Stimulated activated CD4-positive, alpha-beta T cell treated with anti-CD3 and anti-CD28 coated beads, Interleukin-12 subunit alpha, Interleukin-12 subunit beta, amount 100 ng/mL, for 48 hours (primary cell): ENCODE data around the gene NCR3LG1.
"Not testable (repeated sequence)": the region's sequence is repeated elsewhere in the genome, so short reads cannot be mapped to it uniquely, and the experiment has no call there.

ENCODE experiments used
- DNase-seq, 3 donors: peaks; one replicate each; pipeline ENCODE4 v3.0.0-alpha.2; 2020; ENCODE audit warnings: low read depth in 2 of 3, low spot score in 1 of 3

The NCR3LG1 gene

DNA sequence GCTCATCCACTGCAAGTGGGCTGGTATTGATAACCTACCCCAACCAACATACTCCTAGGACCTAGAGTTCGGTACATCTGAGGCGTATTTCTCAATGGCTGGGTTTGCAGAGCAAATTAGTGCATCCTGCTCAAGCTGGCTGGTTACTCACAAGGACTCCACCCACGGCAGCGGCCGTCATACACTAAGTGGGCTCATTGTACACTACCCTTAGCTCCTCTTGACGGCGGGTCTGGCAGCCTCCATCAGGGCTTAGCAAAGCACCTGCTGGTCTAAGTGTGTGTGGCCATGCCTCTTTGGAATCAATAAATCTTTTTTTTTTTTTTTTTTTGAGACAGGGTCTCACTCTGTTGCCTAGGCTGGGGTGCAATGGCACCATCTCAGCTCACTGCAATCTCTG lies 57.0 kb downstream of the NCR3LG1 start:
- DNase-seq: no peak

- DNase-seq: no peak
Observed at GRCh38 chr11:17410606-17411379, 59.2 kb downstream of the NCR3LG1 start.

- no peak for DNase-seq
Observed at GRCh38 chr11:17411418-17411817, 59.8 kb downstream of the NCR3LG1 start.

GRCh38 chr11:17412488-17413180 lies 61.0 kb downstream of the NCR3LG1 start:
- DNase-seq: no peak

- DNase-seq: no peak
Observed at GRCh38 chr11:17413414-17414316, 62.1 kb downstream of the NCR3LG1 start.

- DNase-seq: no peak
Observed at GRCh38 chr11:17414317-17414737, 62.7 kb downstream of the NCR3LG1 start.

DNA sequence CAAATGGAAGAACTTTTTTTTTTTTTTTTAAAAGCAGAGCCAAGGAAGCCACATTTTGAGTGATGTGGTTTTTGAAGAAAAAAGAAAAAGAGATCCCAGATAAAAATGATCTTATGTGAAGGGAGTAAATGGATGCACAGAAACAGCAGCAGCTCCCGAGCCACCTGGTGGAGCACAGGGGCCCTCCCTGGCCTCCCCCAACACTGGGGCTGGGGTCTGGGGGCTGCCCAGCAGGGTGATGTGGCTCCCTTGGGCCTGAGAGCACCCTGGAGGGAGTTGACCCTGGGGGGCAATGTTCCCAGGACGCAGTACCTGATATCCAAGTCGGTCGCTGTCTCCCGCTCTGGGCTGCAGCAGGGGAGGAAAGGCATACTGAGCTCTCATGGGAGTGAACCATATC lies 63.4 kb downstream of the NCR3LG1 start:
- DNase-seq: no peak

DNA sequence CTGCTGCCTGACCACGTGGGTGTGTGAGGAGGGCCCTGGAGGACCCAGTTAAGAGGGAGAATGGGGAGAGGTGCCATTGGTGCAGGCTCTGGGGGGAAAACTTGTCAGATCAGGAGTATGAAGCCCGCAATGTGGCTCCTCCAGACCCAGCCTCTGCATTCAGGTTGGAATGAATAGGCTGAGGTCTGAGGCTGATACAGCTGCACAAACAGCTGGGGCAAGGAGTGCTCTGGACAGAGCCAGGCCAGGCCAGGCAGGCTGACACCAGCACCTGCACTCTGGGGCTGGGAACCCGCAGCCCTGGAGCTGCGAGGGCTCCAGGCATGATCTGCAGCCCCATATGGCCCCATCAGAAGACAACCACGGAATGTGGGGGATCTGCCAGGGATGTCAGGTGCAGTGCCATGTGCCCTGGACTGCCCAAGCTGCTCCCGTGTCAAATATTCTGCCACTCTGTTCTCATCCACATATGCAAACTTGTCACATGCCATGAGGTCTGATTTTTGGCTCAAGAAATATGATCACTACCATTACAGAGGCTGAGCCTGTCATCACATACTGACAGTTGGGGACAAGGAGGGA lies 64.0 kb downstream of the NCR3LG1 start:
- no peak for DNase-seq

DNA sequence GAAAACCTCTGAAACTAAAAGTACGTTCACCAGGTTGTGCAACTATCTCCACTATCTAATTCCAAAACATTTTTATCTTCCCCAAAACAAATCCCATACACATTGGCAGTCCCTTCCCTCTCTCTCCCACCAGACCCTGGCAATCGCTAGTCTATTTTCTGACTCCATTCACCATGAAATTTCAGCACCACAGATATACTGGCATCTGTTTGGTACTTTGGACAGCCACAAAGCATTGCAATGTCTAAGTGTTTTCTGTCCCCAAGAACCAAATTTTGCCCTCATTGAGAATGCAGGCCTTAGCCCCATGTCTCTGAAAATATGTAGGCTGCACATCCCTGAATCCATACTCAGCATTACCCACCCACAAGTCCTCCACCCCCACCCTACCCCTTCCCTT lies 64.9 kb downstream of the NCR3LG1 start:
- DNase-seq: no peak

GRCh38 chr11:17418444-17419081 lies 67.0 kb downstream of the NCR3LG1 start:
- DNase-seq: no peak

GRCh38 chr11:17421781-17422180 lies 70.2 kb downstream of the NCR3LG1 start:
- DNase-seq: no peak

DNA sequence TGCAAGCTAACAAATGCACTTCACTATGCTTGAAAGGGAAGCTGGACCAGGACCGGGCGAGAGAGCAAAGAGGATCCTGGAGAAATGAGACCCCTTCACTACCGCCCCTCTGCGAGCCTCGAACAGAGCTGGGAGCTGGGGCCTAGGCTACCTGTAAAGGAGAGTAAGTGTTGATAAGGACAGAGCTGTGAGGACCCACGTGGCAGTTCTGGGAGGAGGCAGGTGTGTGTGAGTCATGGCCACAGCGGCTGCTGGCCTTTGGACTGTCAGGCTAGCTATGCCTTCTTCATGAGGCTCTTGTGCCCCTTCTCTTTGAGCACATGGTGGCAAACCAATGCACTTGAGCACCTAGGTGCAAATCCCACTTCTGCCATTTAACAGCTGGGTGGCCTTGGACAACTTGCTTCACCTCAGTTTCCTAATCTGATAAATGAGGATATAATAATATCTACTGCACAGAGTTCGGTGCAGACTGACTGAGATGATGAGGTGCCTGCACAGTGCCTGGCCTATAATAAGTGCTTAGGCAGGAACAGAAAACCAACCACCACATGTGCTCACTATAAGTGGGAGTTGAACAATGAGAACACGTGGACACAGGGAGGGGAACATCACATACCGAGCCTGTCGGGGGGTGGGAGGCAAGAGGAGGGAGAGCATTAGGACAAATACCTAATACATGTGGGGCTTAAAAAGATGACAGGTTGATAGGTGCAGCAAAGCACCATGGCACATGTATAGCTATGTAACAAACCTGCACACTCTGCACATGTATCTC lies 72.1 kb downstream of the NCR3LG1 start:
- DNase-seq: no peak

DNA sequence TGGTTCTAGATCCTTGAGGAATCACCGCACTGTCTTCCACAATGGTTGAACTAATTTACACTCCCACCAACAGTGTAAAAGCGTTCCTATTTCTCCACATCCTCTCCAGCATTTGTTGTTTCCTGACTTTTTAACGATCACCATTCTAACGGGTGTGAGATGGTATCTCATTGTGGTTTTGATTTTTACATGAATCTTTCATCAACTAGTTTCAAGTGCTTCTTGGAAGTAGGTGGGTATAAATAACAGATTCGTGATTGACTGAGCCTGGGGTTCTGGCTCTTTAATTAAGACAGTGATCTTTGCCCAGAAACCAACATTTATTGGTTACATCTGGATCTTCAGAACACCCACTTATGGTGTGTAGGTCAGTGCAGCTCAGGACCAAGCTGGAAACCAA lies 74.6 kb downstream of the NCR3LG1 start:
- not testable (repeated sequence) for DNase-seq
